A673 (cell line): Measurements from ENCODE around the gene USP19. TPM values are rescaled to one million over a fixed set of nuclear protein-coding genes. Genes with fewer than 3 reads are reported as not detected.

Experiments
- BruUV-seq: library from RNA; stranded (reverse); fragments of 400-500 nt; replicated peaks from 2 replicates; lab custom pipeline; 2021; lab: Mats Ljungman, UMichigan
- CTCF ChIA-PET: fragments of 300-600 bp; sonication (Branson Sonifier 250); formaldehyde crosslinking; loops from one replicate; lab custom pipeline; 2022; ENCODE audit warnings: antibody characterized with exemption; lab: Charles Lee
- POLR2A ChIA-PET: fragments of 300-600 bp; sonication (Branson Sonifier 250); formaldehyde crosslinking; loops from one replicate; lab custom pipeline; 2022; ENCODE audit warnings: antibody characterized with exemption; ENCODE audit not compliant: low non-redundant PET; lab: Charles Lee
- DNase-seq: peaks from one replicate; pipeline ENCODE4 v3.0.0-alpha.2; 2015; ENCODE audit warnings: low spot score
- H3K27ac ChIP-seq: fragments of 200-600 bp; sonication (generic); 2 replicates; pipeline ENCODE4 v1.5.1; 2016; ENCODE audit warnings: mixed run types, low read depth, mild to moderate bottlenecking, mixed read lengths, antibody characterized with exemption, low read length; ENCODE audit not compliant: poor library complexity, severe bottlenecking
- H3K27me3 ChIP-seq: fragments of 200-600 bp; sonication (generic); replicated peaks from 2 replicates; pipeline ENCODE4 v1.6.1; 2017; ENCODE audit warnings: mixed run types, low read depth, mild to moderate bottlenecking, mixed read lengths, antibody characterized with exemption, low read length; ENCODE audit not compliant: insufficient read depth, poor library complexity
- H3K36me3 ChIP-seq: fragments of 200-600 bp; sonication (generic); 2 replicates; pipeline ENCODE4 v1.6.1; 2016; ENCODE audit warnings: mixed run types, mild to moderate bottlenecking, mixed read lengths, antibody characterized with exemption, low read length; ENCODE audit not compliant: insufficient read depth, poor library complexity, severe bottlenecking
- H3K4me1 ChIP-seq: fragments of 200-600 bp; sonication (generic); 2 replicates; pipeline ENCODE4 v1.6.1; 2017; ENCODE audit warnings: mixed run types, mild to moderate bottlenecking, mixed read lengths, antibody characterized with exemption, low read length; ENCODE audit not compliant: insufficient read depth, poor library complexity, severe bottlenecking
- H3K4me3 ChIP-seq: fragments of 200-600 bp; sonication (generic); 2 replicates; pipeline ENCODE4 v1.5.1; 2016; ENCODE audit warnings: low read depth, mixed run types, mild to moderate bottlenecking, mixed read lengths, low read length; ENCODE audit not compliant: poor library complexity, severe bottlenecking
- H3K9me3 ChIP-seq: fragments of 200-600 bp; sonication (generic); 2 replicates; pipeline ENCODE4 v1.6.1; 2016; ENCODE audit warnings: mixed run types, low read depth, mild to moderate bottlenecking, mixed read lengths, antibody characterized with exemption, low read length; ENCODE audit not compliant: poor library complexity, severe bottlenecking
- EZH2 ChIP-seq: fragments of 200-600 bp; sonication (generic); IDR thresholded peaks from 2 replicates; pipeline ENCODE4 v1.6.1; 2017; ENCODE audit warnings: borderline replicate concordance, low read depth, mild to moderate bottlenecking, mixed read lengths, antibody characterized with exemption, low read length; ENCODE audit not compliant: poor library complexity, severe bottlenecking
- intact Hi-C: fragments of 100-400 bp; cut with micrococcal nuclease; formaldehyde crosslinking; loops from one replicate; pipeline ENCODE4 v1.10.0; 2022; ENCODE audit not compliant: unreplicated experiment
- total RNA-seq: library from RNA; stranded (reverse); gene quantifications from 2 replicates; pipeline ENCODE4 v1.2.3, GENCODE V29; 2021
- TF ChIP-seq, protein P1 (sequence below): fragments of 300-800, 200-600 bp; sonication (generic); conservative IDR thresholded peaks from 2 replicates; pipeline ENCODE4 v1.5.1; 2017; ENCODE audit warnings: low read depth, mild to moderate bottlenecking, antibody characterized with exemption, low read length, moderate library complexity, mixed read lengths

The USP19 gene
- total RNA-seq, 1 experiment from 2014 or later: 37.5 TPM

DNA sequence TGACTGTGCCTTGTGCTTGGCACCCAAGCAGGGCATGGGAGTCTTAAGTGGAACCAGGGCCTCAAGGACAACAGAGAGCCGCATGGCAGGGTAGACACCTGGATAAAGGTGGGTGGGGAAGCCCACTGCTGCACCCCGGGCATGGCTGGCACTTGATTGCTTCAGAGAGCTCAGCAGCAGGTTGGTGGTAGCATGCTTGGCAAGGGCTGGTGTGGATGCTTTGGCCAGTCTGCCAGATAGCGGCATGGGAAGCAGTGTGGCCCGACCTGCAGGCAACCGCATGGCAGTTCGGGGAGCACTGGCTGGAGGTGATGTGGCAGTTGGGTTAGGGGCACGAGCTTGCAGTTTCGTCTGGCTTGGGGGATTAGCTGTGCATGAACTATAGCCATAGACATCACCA lies 43.0 kb upstream of the USP19 start:
- POLR2A ChIA-PET: no interaction called here

DNA sequence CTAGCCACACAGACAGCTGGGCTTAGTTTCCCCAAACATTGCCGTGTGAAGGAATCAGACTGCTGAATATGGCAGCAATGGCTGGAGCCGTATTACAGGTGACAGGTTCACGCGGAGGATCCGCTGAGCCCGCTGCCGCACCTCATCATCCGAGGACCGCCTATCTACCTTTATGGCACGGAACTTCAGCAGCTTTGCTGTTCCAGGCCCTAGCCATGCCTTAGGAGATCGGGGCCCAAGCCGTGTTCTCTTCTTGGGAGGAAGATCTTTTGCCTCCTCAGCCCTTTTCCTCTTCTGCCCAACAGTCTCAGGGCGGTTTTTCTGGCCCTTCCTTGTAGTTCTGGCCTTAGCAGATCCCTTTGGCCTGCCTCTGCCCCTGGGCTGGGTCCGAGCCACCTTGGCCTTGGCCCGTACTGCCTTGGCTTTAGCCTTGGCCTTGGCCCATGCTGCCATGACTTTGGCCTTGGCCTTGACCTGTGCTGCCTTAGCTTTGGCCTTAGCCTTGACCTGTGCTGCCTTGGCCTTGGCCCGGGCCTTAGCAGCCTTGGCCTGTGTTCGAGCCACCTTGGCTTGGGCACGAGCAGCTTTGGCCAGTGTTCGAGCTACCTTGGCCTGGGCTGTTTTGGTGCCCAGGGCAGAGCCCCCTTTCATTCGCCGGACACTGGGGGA lies 42.3 kb upstream of the USP19 start:
- TF ChIP-seq EZH2: no peak
- TF ChIP-seq, protein P1, sequence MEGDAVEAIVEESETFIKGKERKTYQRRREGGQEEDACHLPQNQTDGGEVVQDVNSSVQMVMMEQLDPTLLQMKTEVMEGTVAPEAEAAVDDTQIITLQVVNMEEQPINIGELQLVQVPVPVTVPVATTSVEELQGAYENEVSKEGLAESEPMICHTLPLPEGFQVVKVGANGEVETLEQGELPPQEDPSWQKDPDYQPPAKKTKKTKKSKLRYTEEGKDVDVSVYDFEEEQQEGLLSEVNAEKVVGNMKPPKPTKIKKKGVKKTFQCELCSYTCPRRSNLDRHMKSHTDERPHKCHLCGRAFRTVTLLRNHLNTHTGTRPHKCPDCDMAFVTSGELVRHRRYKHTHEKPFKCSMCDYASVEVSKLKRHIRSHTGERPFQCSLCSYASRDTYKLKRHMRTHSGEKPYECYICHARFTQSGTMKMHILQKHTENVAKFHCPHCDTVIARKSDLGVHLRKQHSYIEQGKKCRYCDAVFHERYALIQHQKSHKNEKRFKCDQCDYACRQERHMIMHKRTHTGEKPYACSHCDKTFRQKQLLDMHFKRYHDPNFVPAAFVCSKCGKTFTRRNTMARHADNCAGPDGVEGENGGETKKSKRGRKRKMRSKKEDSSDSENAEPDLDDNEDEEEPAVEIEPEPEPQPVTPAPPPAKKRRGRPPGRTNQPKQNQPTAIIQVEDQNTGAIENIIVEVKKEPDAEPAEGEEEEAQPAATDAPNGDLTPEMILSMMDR: no peak
- no peaks in the 10 kb centered on the region for H3K9me3 ChIP-seq
- CTCF ChIA-PET: no interaction called here
- H3K4me3 ChIP-seq: no peak overlapping the region
- no peaks in the 10 kb centered on the region for H3K4me1 ChIP-seq
- no peak overlapping the region for H3K27ac ChIP-seq
- no peaks in the 10 kb centered on the region for H3K27me3 ChIP-seq
- intact Hi-C loops: no loop called here
- DNase-seq: no peak
- no peaks in the 10 kb centered on the region for H3K36me3 ChIP-seq
- BruUV-seq: no TSS peak
- POLR2A ChIA-PET: no interaction called here

More for the DNA sequence above, 43.0 kb upstream of the USP19 start:
- no peak overlapping the region for H3K4me3 ChIP-seq
- CTCF ChIA-PET: no interaction called here
- no peaks in the 10 kb centered on the region for H3K36me3 ChIP-seq
- no TSS peak for BruUV-seq
- no peak for TF ChIP-seq EZH2
- TF ChIP-seq, protein P1: no peak
- no peaks in the 10 kb centered on the region for H3K4me1 ChIP-seq
- H3K27me3 ChIP-seq: no peaks in the 10 kb centered on the region
- DNase-seq: no peak
- intact Hi-C loops: no loop called here
- no peaks in the 10 kb centered on the region for H3K9me3 ChIP-seq
- no peak overlapping the region for H3K27ac ChIP-seq

DNA sequence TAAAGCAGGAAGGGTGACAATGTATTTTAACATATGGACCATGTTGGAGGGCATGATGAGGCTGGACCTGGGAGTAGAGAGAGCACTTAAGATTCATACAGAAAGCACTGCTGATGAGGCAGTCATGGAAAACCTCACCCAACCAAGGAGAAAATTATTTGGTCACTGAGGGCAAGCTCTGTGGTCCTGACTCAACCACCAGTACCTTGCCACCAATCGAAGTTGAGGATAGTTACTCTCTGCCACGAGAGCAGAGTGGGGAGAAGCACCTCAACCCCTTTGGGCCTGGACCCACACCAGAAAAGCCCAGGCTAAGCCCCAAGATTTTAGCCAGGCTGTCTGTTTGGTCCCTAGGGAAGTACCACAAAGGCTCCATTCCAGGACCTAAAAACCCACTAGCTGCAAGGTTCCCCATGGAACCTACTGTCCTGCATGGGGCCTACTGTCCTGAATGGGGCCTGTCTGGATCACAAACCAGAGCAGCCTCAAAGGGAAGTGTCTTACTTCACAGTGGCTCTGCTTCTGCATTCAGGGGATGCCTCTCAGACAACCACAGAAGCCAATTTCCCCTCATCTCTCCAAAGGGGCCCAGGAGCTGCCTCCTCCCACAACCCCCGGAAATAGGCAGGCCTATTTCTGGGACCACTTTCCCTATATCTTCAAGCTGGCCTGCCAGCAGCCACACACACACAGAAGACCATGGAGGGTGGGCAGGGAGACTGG lies 41.3 kb upstream of the USP19 start:
- no peak for TF ChIP-seq EZH2
- TF ChIP-seq, protein P1: no peak
- no peaks in the 10 kb centered on the region for H3K4me1 ChIP-seq
- ChIA-PET POLR2A (no interaction called here), CTCF (no interaction called here)
- no peak overlapping the region for H3K4me3 ChIP-seq
- H3K27ac ChIP-seq: no peak overlapping the region
- H3K9me3 ChIP-seq: no peaks in the 10 kb centered on the region
- no TSS peak for BruUV-seq
- H3K36me3 ChIP-seq: no peaks in the 10 kb centered on the region
- intact Hi-C loops: no loop called here
- H3K27me3 ChIP-seq: no peaks in the 10 kb centered on the region
- DNase-seq: no peak
